HL-60 (cell line): Measurements from ENCODE around the gene IRAK1.

Experiments
- POLR2AphosphoS5 ChIP-seq: IDR thresholded peaks from 2 replicates; pipeline ENCODE4 v1.6.1; 2012; ENCODE audit warnings: low read depth
- TF ChIP-seq, protein P1 (sequence below): IDR thresholded peaks from one replicate; pipeline ENCODE4 v1.5.1; 2011; ENCODE audit warnings: low read length, control low read depth, inconsistent platforms; ENCODE audit not compliant: insufficient read depth
- TF ChIP-seq, protein P2 (sequence below): IDR thresholded peaks from 2 replicates; pipeline ENCODE4 v1.6.1; 2012; ENCODE audit warnings: low read depth; ENCODE audit not compliant: insufficient replicate concordance

DNA sequence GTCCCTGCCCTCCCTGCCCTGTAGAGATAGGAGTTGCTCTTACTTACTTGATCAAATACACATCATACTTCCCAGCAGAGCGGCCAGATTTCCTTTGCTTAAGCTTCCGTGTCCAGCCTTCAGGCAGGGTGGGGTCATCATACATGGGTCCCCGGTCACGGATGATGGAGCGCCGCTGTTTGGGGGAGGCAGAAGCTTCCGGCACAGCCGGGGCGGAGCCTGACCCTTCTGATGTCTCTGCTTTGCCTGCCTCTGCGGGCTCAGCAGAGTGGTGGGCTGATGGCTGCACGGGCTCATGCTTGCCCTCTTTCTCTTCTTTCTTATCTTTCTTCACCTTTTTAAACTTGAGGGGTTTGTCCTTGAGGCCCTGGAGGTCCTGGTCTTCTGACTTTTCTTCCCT lies 12.5 kb upstream of the IRAK1 start:
- TF ChIP-seq, protein P1, sequence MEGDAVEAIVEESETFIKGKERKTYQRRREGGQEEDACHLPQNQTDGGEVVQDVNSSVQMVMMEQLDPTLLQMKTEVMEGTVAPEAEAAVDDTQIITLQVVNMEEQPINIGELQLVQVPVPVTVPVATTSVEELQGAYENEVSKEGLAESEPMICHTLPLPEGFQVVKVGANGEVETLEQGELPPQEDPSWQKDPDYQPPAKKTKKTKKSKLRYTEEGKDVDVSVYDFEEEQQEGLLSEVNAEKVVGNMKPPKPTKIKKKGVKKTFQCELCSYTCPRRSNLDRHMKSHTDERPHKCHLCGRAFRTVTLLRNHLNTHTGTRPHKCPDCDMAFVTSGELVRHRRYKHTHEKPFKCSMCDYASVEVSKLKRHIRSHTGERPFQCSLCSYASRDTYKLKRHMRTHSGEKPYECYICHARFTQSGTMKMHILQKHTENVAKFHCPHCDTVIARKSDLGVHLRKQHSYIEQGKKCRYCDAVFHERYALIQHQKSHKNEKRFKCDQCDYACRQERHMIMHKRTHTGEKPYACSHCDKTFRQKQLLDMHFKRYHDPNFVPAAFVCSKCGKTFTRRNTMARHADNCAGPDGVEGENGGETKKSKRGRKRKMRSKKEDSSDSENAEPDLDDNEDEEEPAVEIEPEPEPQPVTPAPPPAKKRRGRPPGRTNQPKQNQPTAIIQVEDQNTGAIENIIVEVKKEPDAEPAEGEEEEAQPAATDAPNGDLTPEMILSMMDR = no peak
- no peak for TF ChIP-seq POLR2AphosphoS5
- TF ChIP-seq, protein P2, sequence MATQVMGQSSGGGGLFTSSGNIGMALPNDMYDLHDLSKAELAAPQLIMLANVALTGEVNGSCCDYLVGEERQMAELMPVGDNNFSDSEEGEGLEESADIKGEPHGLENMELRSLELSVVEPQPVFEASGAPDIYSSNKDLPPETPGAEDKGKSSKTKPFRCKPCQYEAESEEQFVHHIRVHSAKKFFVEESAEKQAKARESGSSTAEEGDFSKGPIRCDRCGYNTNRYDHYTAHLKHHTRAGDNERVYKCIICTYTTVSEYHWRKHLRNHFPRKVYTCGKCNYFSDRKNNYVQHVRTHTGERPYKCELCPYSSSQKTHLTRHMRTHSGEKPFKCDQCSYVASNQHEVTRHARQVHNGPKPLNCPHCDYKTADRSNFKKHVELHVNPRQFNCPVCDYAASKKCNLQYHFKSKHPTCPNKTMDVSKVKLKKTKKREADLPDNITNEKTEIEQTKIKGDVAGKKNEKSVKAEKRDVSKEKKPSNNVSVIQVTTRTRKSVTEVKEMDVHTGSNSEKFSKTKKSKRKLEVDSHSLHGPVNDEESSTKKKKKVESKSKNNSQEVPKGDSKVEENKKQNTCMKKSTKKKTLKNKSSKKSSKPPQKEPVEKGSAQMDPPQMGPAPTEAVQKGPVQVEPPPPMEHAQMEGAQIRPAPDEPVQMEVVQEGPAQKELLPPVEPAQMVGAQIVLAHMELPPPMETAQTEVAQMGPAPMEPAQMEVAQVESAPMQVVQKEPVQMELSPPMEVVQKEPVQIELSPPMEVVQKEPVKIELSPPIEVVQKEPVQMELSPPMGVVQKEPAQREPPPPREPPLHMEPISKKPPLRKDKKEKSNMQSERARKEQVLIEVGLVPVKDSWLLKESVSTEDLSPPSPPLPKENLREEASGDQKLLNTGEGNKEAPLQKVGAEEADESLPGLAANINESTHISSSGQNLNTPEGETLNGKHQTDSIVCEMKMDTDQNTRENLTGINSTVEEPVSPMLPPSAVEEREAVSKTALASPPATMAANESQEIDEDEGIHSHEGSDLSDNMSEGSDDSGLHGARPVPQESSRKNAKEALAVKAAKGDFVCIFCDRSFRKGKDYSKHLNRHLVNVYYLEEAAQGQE = no peak
